ENCODE measurements around the gene GPATCH4.

- TF ChIP-seq CTCF (conservative IDR thresholded peaks at IDR 0.05; ENCODE audit: low read depth, low read length) (no peak), EZH2 (IDR thresholded peaks at IDR 0.05; ENCODE audit: borderline replicate concordance, low read depth, low read length, poor library complexity, severe bottlenecking) (no peak)
Observed at GRCh38 chr1:156595016-156595415, 6.3 kb downstream of the GPATCH4 start.

All from A673 (cell line).